ENCODE measurements around the gene UMAD1.

UMAD1 gene

DNA sequence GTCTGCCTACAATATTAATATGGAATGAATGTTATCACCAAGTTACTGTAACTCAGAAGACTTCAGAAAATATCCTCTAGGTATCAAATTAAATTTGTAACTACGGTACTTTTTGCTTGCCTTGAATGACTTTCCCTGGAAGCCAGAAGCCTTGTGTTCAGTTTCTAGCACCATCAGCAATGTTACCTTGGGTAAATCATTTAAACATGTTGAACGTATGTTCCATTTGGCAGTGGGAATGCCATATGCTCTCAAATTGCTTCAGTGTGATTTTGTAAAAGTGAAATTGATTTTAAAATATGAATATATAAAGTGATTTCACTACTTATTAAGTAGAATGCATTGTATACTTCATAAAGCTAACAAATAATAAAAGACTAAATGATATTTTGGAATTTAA lies 66.7 kb downstream of the UMAD1 start:
- TF ChIP-seq ARNTL (CRISPR knock-in tag; IDR thresholded peaks at IDR 0.05; ENCODE audit: borderline replicate concordance, low read depth) = no peak
- no peak for TF ChIP-seq ISL1 (CRISPR knock-in tag; IDR thresholded peaks at IDR 0.05)
- TF ChIP-seq RARB (CRISPR knock-in tag; IDR thresholded peaks at IDR 0.05) = no peak
- no peak for TF ChIP-seq ZC3H10 (CRISPR knock-in tag; IDR thresholded peaks at IDR 0.05)
- TF ChIP-seq, protein P1, sequence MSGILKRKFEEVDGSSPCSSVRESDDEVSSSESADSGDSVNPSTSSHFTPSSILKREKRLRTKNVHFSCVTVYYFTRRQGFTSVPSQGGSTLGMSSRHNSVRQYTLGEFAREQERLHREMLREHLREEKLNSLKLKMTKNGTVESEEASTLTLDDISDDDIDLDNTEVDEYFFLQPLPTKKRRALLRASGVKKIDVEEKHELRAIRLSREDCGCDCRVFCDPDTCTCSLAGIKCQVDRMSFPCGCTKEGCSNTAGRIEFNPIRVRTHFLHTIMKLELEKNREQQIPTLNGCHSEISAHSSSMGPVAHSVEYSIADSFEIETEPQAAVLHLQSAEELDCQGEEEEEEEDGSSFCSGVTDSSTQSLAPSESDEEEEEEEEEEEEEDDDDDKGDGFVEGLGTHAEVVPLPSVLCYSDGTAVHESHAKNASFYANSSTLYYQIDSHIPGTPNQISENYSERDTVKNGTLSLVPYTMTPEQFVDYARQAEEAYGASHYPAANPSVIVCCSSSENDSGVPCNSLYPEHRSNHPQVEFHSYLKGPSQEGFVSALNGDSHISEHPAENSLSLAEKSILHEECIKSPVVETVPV (CRISPR knock-in tag; IDR thresholded peaks at IDR 0.05) = no peak
- no peak for TF ChIP-seq ZFP30 (CRISPR knock-in tag; IDR thresholded peaks at IDR 0.05)
- TF ChIP-seq BACH2 (CRISPR knock-in tag; IDR thresholded peaks at IDR 0.05; ENCODE audit: borderline replicate concordance) = no peak
- TF ChIP-seq ZNF70 (CRISPR knock-in tag; IDR thresholded peaks at IDR 0.05) = no peak
- no peak for TF ChIP-seq ZFP3 (CRISPR knock-in tag; IDR thresholded peaks at IDR 0.05)
- no peak for TF ChIP-seq GLIS3 (CRISPR knock-in tag; IDR thresholded peaks at IDR 0.05)
- TF ChIP-seq, protein P2, sequence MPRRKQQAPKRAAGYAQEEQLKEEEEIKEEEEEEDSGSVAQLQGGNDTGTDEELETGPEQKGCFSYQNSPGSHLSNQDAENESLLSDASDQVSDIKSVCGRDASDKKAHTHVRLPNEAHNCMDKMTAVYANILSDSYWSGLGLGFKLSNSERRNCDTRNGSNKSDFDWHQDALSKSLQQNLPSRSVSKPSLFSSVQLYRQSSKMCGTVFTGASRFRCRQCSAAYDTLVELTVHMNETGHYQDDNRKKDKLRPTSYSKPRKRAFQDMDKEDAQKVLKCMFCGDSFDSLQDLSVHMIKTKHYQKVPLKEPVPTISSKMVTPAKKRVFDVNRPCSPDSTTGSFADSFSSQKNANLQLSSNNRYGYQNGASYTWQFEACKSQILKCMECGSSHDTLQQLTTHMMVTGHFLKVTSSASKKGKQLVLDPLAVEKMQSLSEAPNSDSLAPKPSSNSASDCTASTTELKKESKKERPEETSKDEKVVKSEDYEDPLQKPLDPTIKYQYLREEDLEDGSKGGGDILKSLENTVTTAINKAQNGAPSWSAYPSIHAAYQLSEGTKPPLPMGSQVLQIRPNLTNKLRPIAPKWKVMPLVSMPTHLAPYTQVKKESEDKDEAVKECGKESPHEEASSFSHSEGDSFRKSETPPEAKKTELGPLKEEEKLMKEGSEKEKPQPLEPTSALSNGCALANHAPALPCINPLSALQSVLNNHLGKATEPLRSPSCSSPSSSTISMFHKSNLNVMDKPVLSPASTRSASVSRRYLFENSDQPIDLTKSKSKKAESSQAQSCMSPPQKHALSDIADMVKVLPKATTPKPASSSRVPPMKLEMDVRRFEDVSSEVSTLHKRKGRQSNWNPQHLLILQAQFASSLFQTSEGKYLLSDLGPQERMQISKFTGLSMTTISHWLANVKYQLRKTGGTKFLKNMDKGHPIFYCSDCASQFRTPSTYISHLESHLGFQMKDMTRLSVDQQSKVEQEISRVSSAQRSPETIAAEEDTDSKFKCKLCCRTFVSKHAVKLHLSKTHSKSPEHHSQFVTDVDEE (CRISPR knock-in tag; IDR thresholded peaks at IDR 0.05) = no peak
- no peak for TF ChIP-seq OSR1 (CRISPR knock-in tag; IDR thresholded peaks at IDR 0.05)
- TF ChIP-seq PPARA (CRISPR knock-in tag; IDR thresholded peaks at IDR 0.05; ENCODE audit: borderline replicate concordance) = no peak
- TF ChIP-seq CREB5 (CRISPR knock-in tag; IDR thresholded peaks at IDR 0.05; ENCODE audit: low read depth) = no peak
- no peak for TF ChIP-seq ZNF8 (CRISPR knock-in tag; IDR thresholded peaks at IDR 0.05)
- no peak for TF ChIP-seq TCF4 (CRISPR knock-in tag; IDR thresholded peaks at IDR 0.05; ENCODE audit: borderline replicate concordance)
- no peak for TF ChIP-seq PATZ1 (CRISPR knock-in tag; IDR thresholded peaks at IDR 0.05; ENCODE audit: borderline replicate concordance)
- no peak for TF ChIP-seq ZNF565 (CRISPR knock-in tag; conservative IDR thresholded peaks at IDR 0.05; ENCODE audit: low read depth)
- no peak for ATAC-seq

DNA sequence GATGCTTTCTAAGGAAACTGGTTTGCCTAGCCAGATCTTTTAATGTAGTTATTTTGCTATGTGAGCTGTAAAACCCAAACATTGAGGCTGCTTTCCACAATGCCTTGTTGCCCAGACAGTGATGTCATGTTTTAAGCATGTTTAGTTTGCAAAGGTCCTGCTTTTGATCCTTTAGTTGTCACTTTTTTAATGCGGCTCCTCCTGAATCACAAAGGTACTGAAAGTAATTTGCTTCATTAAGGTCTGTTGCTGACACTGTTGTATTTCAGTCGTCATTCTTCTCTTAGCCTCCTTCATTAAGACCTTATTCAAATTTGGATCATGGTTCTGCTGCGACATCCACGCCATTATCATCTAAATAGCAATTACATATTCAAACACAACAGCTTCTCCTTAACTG lies 67.3 kb downstream of the UMAD1 start:
- TF ChIP-seq TOX (CRISPR knock-in tag; IDR thresholded peaks at IDR 0.05; ENCODE audit: borderline replicate concordance) = no peak
- no peak for TF ChIP-seq CSDC2 (CRISPR knock-in tag; IDR thresholded peaks at IDR 0.05)
- TF ChIP-seq PPARA (CRISPR knock-in tag; IDR thresholded peaks at IDR 0.05; ENCODE audit: borderline replicate concordance) = no peak
- no peak for TF ChIP-seq ZNF565 (CRISPR knock-in tag; conservative IDR thresholded peaks at IDR 0.05; ENCODE audit: low read depth)
- 0 out of 2 replicates have a peak, but pooled peaks have one; percentile 6 for TF ChIP-seq ZNF70 (CRISPR knock-in tag; IDR thresholded peaks at IDR 0.05)
- TF ChIP-seq, protein P3, sequence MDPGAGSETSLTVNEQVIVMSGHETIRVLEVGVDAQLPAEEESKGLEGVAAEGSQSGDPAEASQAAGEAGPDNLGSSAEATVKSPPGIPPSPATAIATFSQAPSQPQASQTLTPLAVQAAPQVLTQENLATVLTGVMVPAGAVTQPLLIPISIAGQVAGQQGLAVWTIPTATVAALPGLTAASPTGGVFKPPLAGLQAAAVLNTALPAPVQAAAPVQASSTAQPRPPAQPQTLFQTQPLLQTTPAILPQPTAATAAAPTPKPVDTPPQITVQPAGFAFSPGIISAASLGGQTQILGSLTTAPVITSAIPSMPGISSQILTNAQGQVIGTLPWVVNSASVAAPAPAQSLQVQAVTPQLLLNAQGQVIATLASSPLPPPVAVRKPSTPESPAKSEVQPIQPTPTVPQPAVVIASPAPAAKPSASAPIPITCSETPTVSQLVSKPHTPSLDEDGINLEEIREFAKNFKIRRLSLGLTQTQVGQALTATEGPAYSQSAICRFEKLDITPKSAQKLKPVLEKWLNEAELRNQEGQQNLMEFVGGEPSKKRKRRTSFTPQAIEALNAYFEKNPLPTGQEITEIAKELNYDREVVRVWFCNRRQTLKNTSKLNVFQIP (CRISPR knock-in tag; IDR thresholded peaks at IDR 0.05; ENCODE audit: borderline replicate concordance, low read depth) = peak; percentile 25; the same call in 1 of the 2 replicates
- no peak for TF ChIP-seq ZC3H10 (CRISPR knock-in tag; IDR thresholded peaks at IDR 0.05)
- no peak for TF ChIP-seq BACH2 (CRISPR knock-in tag; IDR thresholded peaks at IDR 0.05; ENCODE audit: borderline replicate concordance)
- TF ChIP-seq ISL1 (CRISPR knock-in tag; IDR thresholded peaks at IDR 0.05) = peak; percentile 41; the same call in 1 of the 2 replicates
- TF ChIP-seq SNAI2 (CRISPR knock-in tag; IDR thresholded peaks at IDR 0.05) = no peak
- peak; percentile 66 for ATAC-seq

- ATAC-seq = no peak
- TF ChIP-seq, protein P1 (CRISPR knock-in tag; IDR thresholded peaks at IDR 0.05) = no peak
- TF ChIP-seq, protein P3 (CRISPR knock-in tag; IDR thresholded peaks at IDR 0.05; ENCODE audit: borderline replicate concordance, low read depth) = no peak
- TF ChIP-seq OSR1 (CRISPR knock-in tag; IDR thresholded peaks at IDR 0.05) (no peak), TCF4 (CRISPR knock-in tag; IDR thresholded peaks at IDR 0.05; ENCODE audit: borderline replicate concordance) (no peak), BACH2 (CRISPR knock-in tag; IDR thresholded peaks at IDR 0.05; ENCODE audit: borderline replicate concordance) (no peak), SNAI2 (CRISPR knock-in tag; IDR thresholded peaks at IDR 0.05) (no peak), ISL1 (CRISPR knock-in tag; IDR thresholded peaks at IDR 0.05) (no peak), ZNF8 (CRISPR knock-in tag; IDR thresholded peaks at IDR 0.05) (no peak), CREB5 (CRISPR knock-in tag; IDR thresholded peaks at IDR 0.05; ENCODE audit: low read depth) (no peak), ZFP30 (CRISPR knock-in tag; IDR thresholded peaks at IDR 0.05) (no peak)
Observed at GRCh38 chr7:7709291-7709690, 68.7 kb downstream of the UMAD1 start.

Measured in SK-N-SH treated with all-trans-retinoic acid at 6 μM for 48 hours (cell line).